ENCODE data around the gene SAFB2.

The SAFB2 gene

GRCh38 chr19:5622465-5623396 lies at the start of gene SAFB2, which contains the start of gene SAFB:
Gene SAFB2, minus strand, starts transcription at chr19:5622776. Its CDS starts 61 bp downstream, at chr19:5622715.
Gene SAFB, plus strand, starts transcription at chr19:5623083. Its CDS starts 123 bp downstream, at chr19:5623206.
- peak; percentile 95 for FAIRE-seq

GRCh38 chr19:5671600-5671999 lies 49.0 kb upstream of the SAFB2 start:
- FAIRE-seq: no peak

- FAIRE-seq: no peak
Observed at GRCh38 chr19:5669212-5669611, 46.6 kb upstream of the SAFB2 start.

- FAIRE-seq: no peak
Observed at GRCh38 chr19:5667751-5668271, 45.2 kb upstream of the SAFB2 start.

- no peak for FAIRE-seq
Observed at GRCh38 chr19:5666921-5667610, 44.5 kb upstream of the SAFB2 start.

GRCh38 chr19:5665781-5666513 lies 43.4 kb upstream of the SAFB2 start:
- FAIRE-seq: no peak

GRCh38 chr19:5664515-5664914 lies 41.9 kb upstream of the SAFB2 start:
- no peak for FAIRE-seq

GRCh38 chr19:5663904-5664303 lies 41.3 kb upstream of the SAFB2 start:
- FAIRE-seq: no peak

- FAIRE-seq: no peak
Observed at GRCh38 chr19:5661483-5661882, 38.9 kb upstream of the SAFB2 start.

- no peak for FAIRE-seq
Observed at GRCh38 chr19:5655412-5655811, 32.8 kb upstream of the SAFB2 start.

- no peak for FAIRE-seq
Observed at GRCh38 chr19:5654931-5655330, 32.4 kb upstream of the SAFB2 start.

GRCh38 chr19:5652261-5652660 lies 29.7 kb upstream of the SAFB2 start:
- FAIRE-seq: no peak

GRCh38 chr19:5651361-5651760 lies 28.8 kb upstream of the SAFB2 start:
- no peak for FAIRE-seq

- FAIRE-seq: no peak
Observed at GRCh38 chr19:5648464-5648863, 25.9 kb upstream of the SAFB2 start.

GRCh38 chr19:5646703-5647102 lies 24.1 kb upstream of the SAFB2 start:
- no peak for FAIRE-seq

GRCh38 chr19:5645409-5645808 lies 22.8 kb upstream of the SAFB2 start:
- FAIRE-seq: no peak

GRCh38 chr19:5644037-5644436 lies 21.5 kb upstream of the SAFB2 start:
- FAIRE-seq: no peak

GRCh38 chr19:5643060-5643459 lies 20.5 kb upstream of the SAFB2 start:
- FAIRE-seq: no peak

- no peak for FAIRE-seq
Observed at GRCh38 chr19:5642204-5642603, 19.6 kb upstream of the SAFB2 start.

- FAIRE-seq: no peak
Observed at GRCh38 chr19:5641171-5641570, 18.6 kb upstream of the SAFB2 start.

- FAIRE-seq: no peak
Observed at GRCh38 chr19:5637971-5638370, 15.4 kb upstream of the SAFB2 start.

GRCh38 chr19:5635427-5635826 lies 12.9 kb upstream of the SAFB2 start:
- no peak for FAIRE-seq

GRCh38 chr19:5632657-5633056 lies 10.1 kb upstream of the SAFB2 start:
- FAIRE-seq: no peak

All from TTC549 (cell line).